Gastrocnemius medialis (tissue), 4 donors: ENCODE data around the gene PPP3CA.

Experiments used
- CTCF ChIP-seq, 5 experiments: fragments of 450-650 bp in 3 of 5; fragments of 200-600 bp in 2 of 5; sonication (generic) in 2 of 5; IDR thresholded peaks in 4 of 5; conservative IDR thresholded peaks in 1 of 5; 1 replicate in 4 of 5; 2 replicates in 1 of 5; pipeline ENCODE4 v1.5.1; 2016 to 2019; ENCODE audit warnings: antibody characterized with exemption in 5 of 5, mild to moderate bottlenecking in 3 of 5, moderate library complexity in 3 of 5
- POLR2A ChIP-seq, 2 donors: fragments of 450-650 bp; IDR thresholded peaks; one replicate each; pipeline ENCODE4 v1.6.1; 2017; ENCODE audit warnings: antibody characterized with exemption in 2 of 2, mild to moderate bottlenecking in 2 of 2, moderate library complexity in 2 of 2

GRCh38 chr4:101049549-101050001 lies 297.8 kb downstream of the PPP3CA start:
- no peak for TF ChIP-seq POLR2A (IDR thresholded peaks at IDR 0.05)
- no peak for TF ChIP-seq CTCF (IDR thresholded peaks at IDR 0.05 in 4 of 5, conservative IDR thresholded peaks at IDR 0.05 in 1 of 5)
